ENCODE measurements around the gene DYNLT5.
"Not testable (repeated sequence)": the region's sequence is repeated elsewhere in the genome, so short reads cannot be mapped to it uniquely, and the experiment has no call there.

The DYNLT5 gene

DNA sequence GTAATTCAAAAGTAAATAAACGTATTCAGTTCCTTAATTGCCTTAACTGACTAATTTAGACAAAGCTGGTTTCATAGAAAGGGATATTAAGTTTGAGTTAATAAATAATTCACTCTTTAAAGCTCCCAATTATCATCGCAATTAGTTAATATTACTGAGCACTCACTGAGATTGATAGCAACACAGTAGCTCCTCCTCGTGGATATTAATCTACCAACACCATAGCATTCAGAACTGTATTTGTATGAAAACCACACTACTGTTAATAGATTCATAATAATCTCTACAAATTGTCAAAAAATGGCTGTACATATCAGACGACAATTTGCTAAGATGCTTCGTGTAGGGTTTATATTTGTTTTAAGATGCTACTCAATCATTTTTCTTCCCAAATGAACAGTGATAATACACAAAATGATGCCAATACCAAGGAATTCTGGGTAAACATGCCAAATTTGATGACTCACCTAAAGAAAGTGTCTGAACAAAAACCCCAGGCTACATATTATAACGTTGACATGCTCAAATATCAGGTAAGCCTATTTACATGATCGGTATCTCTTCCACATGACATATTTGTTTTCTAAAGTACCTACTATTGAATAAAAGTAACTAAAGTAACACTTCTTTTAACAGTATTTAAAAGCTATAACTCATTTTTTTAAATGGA lies 18.8 kb upstream of the DYNLT5 start:
- Mint-ChIP-seq H3K36me3 (ENCODE audit: low read depth) (no peaks in the 10 kb centered on the region), H3K27ac (no peak overlapping the region), H3K9me3 (no peaks in the 10 kb centered on the region), H3K27me3 (no peaks in the 10 kb centered on the region), H3K4me3 (no peak overlapping the region), H3K4me1 (ENCODE audit: low read depth) (peaks cover 31% of the 10 kb centered on the region)
- DNase-seq = no peak

DNA sequence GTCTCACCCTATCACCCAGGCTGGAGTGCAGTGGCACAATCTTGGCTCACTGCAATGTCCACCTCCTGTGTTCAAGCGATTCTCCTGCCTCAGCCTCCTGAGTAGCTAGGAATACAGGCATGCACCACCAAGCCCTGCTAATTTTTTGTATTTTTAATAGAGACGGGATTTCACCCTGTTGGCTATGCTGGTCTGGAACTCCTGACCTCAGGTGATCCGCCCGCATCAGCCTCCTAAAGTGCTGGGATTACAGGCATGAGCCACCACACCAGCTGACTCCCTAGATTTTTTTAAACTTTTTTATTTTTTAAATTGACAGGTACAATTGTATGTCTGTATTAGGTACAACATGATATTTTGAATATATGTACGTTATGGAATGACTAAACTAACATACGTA lies 17.7 kb upstream of the DYNLT5 start:
- not testable (repeated sequence) for DNase-seq; H3K27ac Mint-ChIP-seq; H3K27me3 Mint-ChIP-seq; H3K36me3 Mint-ChIP-seq (ENCODE audit: low read depth); H3K9me3 Mint-ChIP-seq; H3K4me3 Mint-ChIP-seq
- peaks cover 26% of the 10 kb centered on the region for H3K4me1 Mint-ChIP-seq (ENCODE audit: low read depth)

DNA sequence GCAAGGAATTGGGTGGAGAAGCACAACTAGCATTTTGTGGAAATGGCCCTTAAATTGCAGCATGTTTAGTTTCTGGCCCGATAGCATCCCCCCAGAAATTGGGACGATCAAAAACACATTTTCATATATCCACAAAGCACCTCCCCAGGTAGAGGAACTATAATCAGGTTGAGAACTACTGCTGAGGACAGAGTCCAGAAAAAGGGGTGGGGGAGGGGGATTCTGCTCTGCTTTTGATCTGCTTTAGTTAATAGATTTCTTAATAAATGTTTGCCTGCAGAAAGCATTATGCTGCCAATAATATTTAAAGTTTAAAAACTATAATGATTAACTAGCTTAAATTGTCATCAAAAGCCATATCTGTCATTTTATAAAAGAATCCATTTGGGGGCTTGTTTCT lies 14.4 kb upstream of the DYNLT5 start:
- H3K27me3 Mint-ChIP-seq = no peaks in the 10 kb centered on the region
- H3K36me3 Mint-ChIP-seq (ENCODE audit: low read depth) = no peaks in the 10 kb centered on the region
- H3K4me1 Mint-ChIP-seq (ENCODE audit: low read depth) = peaks cover 16% of the 10 kb centered on the region
- no peak for DNase-seq
- H3K9me3 Mint-ChIP-seq = no peaks in the 10 kb centered on the region
- H3K27ac Mint-ChIP-seq = no peak overlapping the region
- no peak overlapping the region for H3K4me3 Mint-ChIP-seq

DNA sequence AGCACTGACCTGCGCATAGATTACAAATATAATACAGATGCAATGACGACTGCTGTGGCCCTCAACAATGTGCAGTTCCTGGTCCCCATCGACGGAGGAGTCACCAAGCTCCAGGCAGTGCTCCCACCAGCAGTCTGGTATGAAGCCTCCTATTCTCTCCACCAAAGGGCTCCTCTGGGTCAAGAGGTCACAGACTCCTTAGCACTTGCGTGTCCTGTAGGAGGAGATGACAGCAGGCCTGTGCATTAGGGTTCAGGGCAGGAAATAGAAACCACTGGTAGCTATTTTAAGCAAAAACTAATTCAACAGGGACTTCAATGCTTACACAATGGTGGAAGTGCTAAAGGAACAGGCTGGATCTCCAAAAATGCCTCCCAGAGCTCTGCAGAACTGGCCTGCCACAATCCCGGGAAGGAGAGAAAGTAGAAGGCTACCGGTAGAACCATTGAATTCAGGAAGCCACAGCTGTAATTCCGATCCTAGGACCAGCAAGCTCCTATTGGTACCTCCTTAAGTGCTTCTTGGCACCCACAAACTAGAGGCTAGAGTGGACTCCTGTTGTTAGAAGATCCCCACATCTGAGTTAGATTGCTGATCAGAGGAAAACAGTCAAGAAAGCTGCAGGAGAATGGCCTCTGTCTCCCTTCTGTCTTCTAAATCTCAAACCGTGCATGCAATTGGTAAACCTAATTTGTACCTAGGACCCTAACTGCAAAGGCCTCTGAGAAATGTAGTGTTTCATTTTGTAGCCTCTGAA lies 12.7 kb upstream of the DYNLT5 start:
- Mint-ChIP-seq H3K4me1 (ENCODE audit: low read depth) (peaks cover 7% of the 10 kb centered on the region), H3K36me3 (ENCODE audit: low read depth) (no peaks in the 10 kb centered on the region), H3K27ac (no peak overlapping the region), H3K4me3 (no peak overlapping the region), H3K9me3 (no peaks in the 10 kb centered on the region), H3K27me3 (no peaks in the 10 kb centered on the region)
- no peak for DNase-seq

DNA sequence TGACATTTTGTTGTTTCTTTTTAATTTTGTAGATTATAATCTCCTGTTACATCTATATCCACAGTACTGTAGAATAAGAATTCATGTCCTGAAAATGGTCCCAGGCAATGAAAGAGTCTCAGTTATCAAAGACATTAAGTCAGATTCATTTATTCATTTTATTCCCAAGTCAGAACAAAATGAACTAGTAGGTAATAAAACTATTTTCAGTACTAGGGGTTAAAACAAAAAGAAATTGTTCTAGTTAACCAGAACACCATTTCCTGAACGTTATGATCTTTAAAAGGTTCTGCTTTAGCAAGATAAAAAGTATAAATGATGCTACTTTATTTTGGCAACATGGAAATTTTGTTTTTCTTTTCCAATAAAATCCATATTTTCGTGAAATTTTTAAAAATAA lies 6.8 kb upstream of the DYNLT5 start:
- Mint-ChIP-seq H3K4me1 (ENCODE audit: low read depth) (no peaks in the 10 kb centered on the region), H3K27me3 (peaks cover 32% of the 10 kb centered on the region), H3K27ac (no peak overlapping the region), H3K4me3 (no peak overlapping the region), H3K36me3 (ENCODE audit: low read depth) (no peaks in the 10 kb centered on the region), H3K9me3 (no peaks in the 10 kb centered on the region)
- DNase-seq = no peak

DNA sequence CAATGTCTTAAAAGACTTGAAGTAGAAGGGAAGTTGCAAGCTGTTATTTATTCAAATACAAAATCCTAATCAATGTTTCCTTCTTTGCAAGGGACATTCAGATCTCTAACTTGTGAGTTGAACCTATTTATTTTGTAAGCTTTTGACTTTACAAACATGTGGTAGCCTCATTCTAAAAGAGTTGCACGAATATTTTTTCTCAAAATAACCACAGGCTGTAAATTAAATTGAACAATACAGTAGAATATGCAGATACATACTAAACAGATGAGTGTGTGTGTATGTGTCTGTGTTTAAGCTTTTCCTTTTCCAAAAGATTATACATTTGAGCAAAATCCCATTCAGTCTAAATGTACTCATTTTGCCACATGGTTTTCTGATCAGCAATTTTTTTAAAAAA lies 4.8 kb upstream of the DYNLT5 start:
- Mint-ChIP-seq H3K4me3 (no peak overlapping the region), H3K9me3 (no peaks in the 10 kb centered on the region), H3K27ac (no peak overlapping the region), H3K36me3 (ENCODE audit: low read depth) (no peaks in the 10 kb centered on the region), H3K27me3 (peaks cover 49% of the 10 kb centered on the region), H3K4me1 (ENCODE audit: low read depth) (peaks cover 7% of the 10 kb centered on the region)
- no peak for DNase-seq

DNA sequence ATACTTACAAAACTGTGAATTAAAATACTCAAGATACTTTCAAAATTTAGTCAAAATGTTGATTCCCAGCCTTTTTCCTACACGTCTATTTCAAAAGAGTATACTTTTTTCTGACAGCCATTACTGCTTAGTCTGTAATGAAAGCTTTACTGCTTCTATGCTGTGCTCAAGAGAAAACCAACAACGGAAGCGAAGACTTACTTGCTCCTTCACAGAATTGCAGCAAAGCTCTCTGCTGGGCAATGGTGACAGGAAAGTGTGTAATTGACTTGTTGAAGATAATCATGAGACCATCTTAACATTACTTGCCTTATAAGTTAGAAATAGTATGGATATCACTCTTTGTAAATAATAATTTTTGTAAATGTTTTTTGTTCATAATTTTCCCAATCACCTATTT lies 1.7 kb upstream of the DYNLT5 start:
- Mint-ChIP-seq H3K36me3 (ENCODE audit: low read depth) (no peaks in the 10 kb centered on the region), H3K4me1 (ENCODE audit: low read depth) (peaks cover 13% of the 10 kb centered on the region), H3K4me3 (no peak overlapping the region), H3K27ac (no peak overlapping the region), H3K9me3 (no peaks in the 10 kb centered on the region), H3K27me3 (peaks cover 63% of the 10 kb centered on the region)
- no peak for DNase-seq

DNA sequence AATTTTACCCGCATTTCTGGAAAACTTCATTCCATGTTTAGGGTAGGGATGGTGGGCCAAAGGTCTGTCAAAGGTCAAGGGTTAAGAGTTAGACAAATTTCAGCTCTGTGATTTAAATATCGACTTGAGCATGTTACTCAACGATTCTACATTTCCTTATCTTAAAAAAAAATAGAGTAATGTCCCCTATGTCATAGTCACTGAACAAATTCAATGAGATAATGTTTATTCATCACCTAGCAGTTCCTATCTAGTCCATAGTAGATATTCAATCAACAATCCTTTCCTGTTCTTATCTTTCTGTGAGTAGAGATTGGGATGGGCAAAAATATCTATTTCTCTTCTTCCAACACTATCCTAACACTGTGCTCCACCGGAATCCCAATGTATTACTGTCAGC lies 1.1 kb upstream of the DYNLT5 start:
- DNase-seq = no peak
- Mint-ChIP-seq H3K27me3 (peaks cover 62% of the 10 kb centered on the region), H3K27ac (no peak overlapping the region)

DNA sequence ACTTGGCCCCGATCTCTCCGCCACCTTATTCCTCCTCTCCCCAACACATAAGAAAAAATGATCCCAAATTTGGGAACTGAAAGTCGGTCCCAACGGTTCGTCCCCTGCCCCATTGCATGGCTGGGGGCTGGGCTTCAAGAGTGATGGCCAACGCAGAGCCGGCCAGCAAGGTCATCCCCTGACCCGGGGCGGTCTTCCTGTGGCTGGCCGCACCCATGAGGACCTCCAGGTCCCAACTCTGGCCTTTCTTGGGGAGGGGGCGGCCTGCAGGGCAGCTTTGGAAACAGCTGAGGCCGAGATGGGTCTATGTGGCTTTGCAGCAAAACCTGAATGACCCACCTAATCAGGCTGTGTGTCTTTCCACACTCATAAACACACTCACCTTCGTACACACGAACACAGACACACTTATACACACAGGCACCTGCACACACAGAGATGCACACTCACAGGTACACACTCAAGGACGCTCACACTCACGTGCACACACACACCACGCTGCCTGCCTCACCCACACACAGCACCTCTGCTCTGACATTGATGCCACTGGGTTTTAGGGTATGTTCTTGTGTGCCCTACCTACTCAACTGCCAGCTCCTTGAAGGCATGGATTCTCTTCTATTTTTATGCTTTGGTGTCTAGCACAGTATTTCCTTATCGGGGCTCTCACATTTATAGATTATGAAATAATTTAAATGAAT lies 562 bp downstream of the DYNLT5 start:
- Mint-ChIP-seq H3K27me3 (peaks cover 61% of the 10 kb centered on the region), H3K4me3 (peak overlapping the region; percentile 64), H3K4me1 (ENCODE audit: low read depth) (peaks cover 13% of the 10 kb centered on the region), H3K9me3 (no peaks in the 10 kb centered on the region), H3K27ac (no peak overlapping the region), H3K36me3 (ENCODE audit: low read depth) (no peaks in the 10 kb centered on the region)
- DNase-seq = no peak

More for the DNA sequence above, 1.1 kb upstream of the DYNLT5 start:
- no peak overlapping the region for H3K4me3 Mint-ChIP-seq
- H3K4me1 Mint-ChIP-seq (ENCODE audit: low read depth) = peaks cover 13% of the 10 kb centered on the region
- H3K9me3 Mint-ChIP-seq = no peaks in the 10 kb centered on the region
- H3K36me3 Mint-ChIP-seq (ENCODE audit: low read depth) = no peaks in the 10 kb centered on the region

DNA sequence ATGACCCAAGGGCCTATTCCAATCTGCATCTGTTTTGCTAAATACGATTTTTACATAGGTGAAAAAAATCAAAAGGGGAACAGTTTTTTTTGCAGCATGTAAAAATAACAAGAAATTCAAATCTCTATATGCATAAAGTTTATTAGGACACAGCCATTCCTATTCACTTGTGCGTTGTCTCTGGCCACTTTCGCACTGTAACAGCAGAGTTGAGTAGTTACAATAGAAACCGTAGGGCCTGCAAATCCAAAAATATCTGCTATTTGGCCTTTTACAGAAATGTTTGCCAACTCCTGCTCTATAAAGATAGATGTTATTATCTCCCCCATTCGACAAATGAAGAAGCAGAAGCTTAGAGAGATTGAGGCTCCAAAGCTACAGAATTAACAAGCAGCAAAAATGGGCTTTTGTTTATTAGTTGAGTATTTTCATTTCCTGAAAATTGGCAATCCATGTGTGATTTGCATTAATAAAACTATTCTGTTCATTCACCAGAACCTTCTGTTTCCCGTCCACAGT lies 5.5 kb downstream of the DYNLT5 start:
- no peak for DNase-seq
- H3K9me3 Mint-ChIP-seq = no peaks in the 10 kb centered on the region
- H3K36me3 Mint-ChIP-seq (ENCODE audit: low read depth) = no peaks in the 10 kb centered on the region
- no peak overlapping the region for H3K27ac Mint-ChIP-seq
- no peak overlapping the region for H3K4me3 Mint-ChIP-seq
- peaks cover 24% of the 10 kb centered on the region for H3K27me3 Mint-ChIP-seq
- peaks cover 4% of the 10 kb centered on the region for H3K4me1 Mint-ChIP-seq (ENCODE audit: low read depth)

DNA sequence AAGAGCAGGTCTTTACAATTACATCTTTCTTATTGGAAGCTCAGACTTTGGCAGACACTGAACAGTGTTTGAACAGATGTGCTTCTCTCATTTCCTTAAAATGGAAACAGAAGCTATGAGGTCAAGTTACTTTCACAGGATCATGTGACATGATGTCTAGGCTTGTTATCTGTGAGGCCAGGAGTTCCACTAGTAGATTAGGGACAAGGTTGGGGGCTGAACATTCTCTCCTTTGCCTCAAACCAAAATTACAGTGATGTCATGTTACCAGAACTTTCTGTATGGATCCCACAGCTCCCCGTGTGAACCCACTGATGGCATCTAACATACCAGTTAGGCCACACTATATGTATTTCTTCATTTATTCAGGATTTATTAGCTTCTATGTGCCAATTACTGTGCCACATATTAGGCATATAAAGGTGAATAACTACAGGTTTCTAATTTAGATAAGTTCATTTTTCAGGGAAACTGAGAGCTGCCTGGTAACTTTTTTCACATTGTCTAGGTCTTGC lies 6.0 kb downstream of the DYNLT5 start:
- no peaks in the 10 kb centered on the region for H3K36me3 Mint-ChIP-seq (ENCODE audit: low read depth)
- no peak overlapping the region for H3K4me3 Mint-ChIP-seq
- no peaks in the 10 kb centered on the region for H3K4me1 Mint-ChIP-seq (ENCODE audit: low read depth)
- no peak overlapping the region for H3K27ac Mint-ChIP-seq
- no peak for DNase-seq
- H3K27me3 Mint-ChIP-seq = peaks cover 20% of the 10 kb centered on the region
- no peaks in the 10 kb centered on the region for H3K9me3 Mint-ChIP-seq

DNA sequence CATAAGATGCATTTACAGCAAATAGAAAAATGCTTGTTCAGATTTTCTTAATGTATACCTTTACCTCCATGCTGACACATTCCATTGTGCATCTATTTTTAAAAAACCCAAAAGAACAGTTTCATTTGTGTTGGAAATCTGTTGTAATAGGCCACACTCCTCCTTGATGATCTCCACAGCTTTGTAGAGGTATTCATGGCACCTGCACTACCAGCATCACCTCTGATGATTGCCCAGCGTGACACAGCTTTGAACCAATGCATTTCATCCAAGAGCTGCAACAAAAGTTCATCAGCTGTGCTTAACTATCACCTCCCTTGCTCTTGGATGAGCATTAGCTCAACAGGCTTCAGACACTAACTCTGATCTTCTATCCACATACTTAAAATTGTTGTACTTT lies 8.2 kb downstream of the DYNLT5 start:
- peaks cover 9% of the 10 kb centered on the region for H3K27me3 Mint-ChIP-seq
- peaks cover 3% of the 10 kb centered on the region for H3K4me1 Mint-ChIP-seq (ENCODE audit: low read depth)
- no peak overlapping the region for H3K27ac Mint-ChIP-seq
- no peak for DNase-seq
- no peaks in the 10 kb centered on the region for H3K36me3 Mint-ChIP-seq (ENCODE audit: low read depth)
- H3K9me3 Mint-ChIP-seq = no peaks in the 10 kb centered on the region
- H3K4me3 Mint-ChIP-seq = no peak overlapping the region

DNA sequence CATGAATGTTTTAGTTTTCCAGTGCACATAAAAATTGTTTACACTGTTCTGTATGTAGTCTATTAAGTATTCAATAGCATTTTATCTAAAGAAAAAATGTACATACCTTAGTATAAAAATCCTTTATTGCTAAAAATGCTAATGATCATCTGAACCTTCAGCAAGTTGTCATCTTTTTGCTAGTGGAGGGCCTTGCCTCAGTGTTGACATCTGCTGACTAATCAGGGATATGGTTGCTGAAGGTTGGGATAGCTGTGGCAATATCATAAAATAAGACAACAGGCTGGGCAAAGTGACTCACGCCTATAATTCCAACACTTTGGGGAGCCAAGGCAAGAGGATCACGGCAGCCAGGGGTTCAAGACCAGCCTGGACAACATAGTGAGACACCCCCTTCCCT lies 9.0 kb downstream of the DYNLT5 start:
- peaks cover 3% of the 10 kb centered on the region for H3K4me1 Mint-ChIP-seq (ENCODE audit: low read depth)
- no peaks in the 10 kb centered on the region for H3K9me3 Mint-ChIP-seq
- no peak overlapping the region for H3K4me3 Mint-ChIP-seq
- H3K36me3 Mint-ChIP-seq (ENCODE audit: low read depth) = no peaks in the 10 kb centered on the region
- H3K27me3 Mint-ChIP-seq = peaks cover 7% of the 10 kb centered on the region
- no peak for DNase-seq
- no peak overlapping the region for H3K27ac Mint-ChIP-seq

DNA sequence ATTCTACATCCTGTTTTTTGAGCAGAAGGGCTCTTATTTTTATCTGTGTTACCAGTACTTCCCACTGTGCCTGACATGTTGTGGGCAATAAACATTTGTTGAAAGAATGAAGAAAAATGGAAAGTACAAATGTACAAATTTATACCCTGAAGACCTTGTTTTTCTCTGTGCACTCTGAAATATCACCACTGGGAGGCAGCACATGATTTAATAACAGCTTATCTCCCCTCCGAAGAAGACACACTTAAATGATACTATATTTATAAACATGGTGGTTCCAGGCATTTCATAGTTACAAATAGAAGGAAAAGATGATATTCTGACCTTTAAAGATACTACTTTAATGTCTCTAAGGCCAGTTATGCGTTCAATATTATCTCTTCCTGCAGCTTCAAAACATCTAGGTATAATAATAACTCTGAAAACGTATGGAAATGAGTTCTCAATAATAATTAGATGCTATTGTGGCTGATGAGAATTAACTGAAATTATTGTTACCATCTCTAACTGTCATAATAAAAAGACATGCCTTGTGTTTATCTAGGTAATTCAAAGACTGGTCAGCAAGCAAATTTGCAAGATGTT lies 12.8 kb downstream of the DYNLT5 start:
- no peak for DNase-seq
- Mint-ChIP-seq H3K4me3 (no peak overlapping the region), H3K27me3 (no peaks in the 10 kb centered on the region), H3K36me3 (ENCODE audit: low read depth) (no peaks in the 10 kb centered on the region), H3K4me1 (ENCODE audit: low read depth) (peaks cover 21% of the 10 kb centered on the region), H3K9me3 (no peaks in the 10 kb centered on the region), H3K27ac (no peak overlapping the region)
